SK-N-SH (cell line): ENCODE results near the gene ARTN. TPM values are rescaled to one million over a fixed set of nuclear protein-coding genes. Genes with fewer than 3 reads are reported as not detected.

Experiments used
- CTCF ChIA-PET: fragments of 300-600, 350-600 bp; formaldehyde crosslinking; extraction: SDS; loops from one replicate; lab custom pipeline; 2021; lab: Yijun Ruan, JAX
- POLR2A ChIA-PET: fragments of 350-600 bp; sonication (Branson Sonifier 250); formaldehyde crosslinking; extraction: SDS; loops from one replicate; lab custom pipeline; 2020; ENCODE audit warnings: antibody characterized with exemption, inconsistent platforms; lab: Yijun Ruan, JAX
- DNase-seq: peaks from one replicate; pipeline ENCODE4 v3.0.0; 2012
- H2AFZ ChIP-seq: fragments of 200-600 bp; sonication (generic); 2 replicates; pipeline ENCODE4 v1.8.1; 2016; ENCODE audit warnings: antibody characterized with exemption, mild to moderate bottlenecking, low read depth
- H3F3A ChIP-seq: fragments of 200-600 bp; sonication (generic); replicated peaks from 2 replicates; pipeline ENCODE3; 2016; ENCODE audit warnings: antibody characterized with exemption, mild to moderate bottlenecking; ENCODE audit not compliant: insufficient read depth
- H3K27ac ChIP-seq, 2 experiments: fragments of 200-500 bp in 1 of 2; fragments of 200-600 bp in 1 of 2; sonication (Bioruptor generic) in 1 of 2; sonication (generic), shearing (Covaris generic) in 1 of 2; 2 replicates each; pipeline versions ENCODE4 v1.5.1 to v1.6.1; 2014 to 2016; ENCODE audit warnings: low read depth in 2 of 2, inconsistent platforms in 1 of 2, low read length in 1 of 2, mild to moderate bottlenecking in 1 of 2, mixed read lengths in 1 of 2
- H3K27me3 ChIP-seq: fragments of 200-600 bp; sonication (generic), shearing (Covaris generic); 2 replicates; pipeline ENCODE4 v1.6.1; 2016; ENCODE audit warnings: mixed run types; ENCODE audit not compliant: insufficient read depth
- H3K36me3 ChIP-seq, 2 experiments: fragments of 200-500 bp in 1 of 2; fragments of 200-600 bp in 1 of 2; sonication (Bioruptor generic) in 1 of 2; sonication (generic) in 1 of 2; replicated peaks in 1 of 2; 2 replicates each; pipeline versions ENCODE3 to v1.5.1; 2014 to 2016; ENCODE audit warnings: low read length in 1 of 2, mild to moderate bottlenecking in 1 of 2; ENCODE audit not compliant: insufficient read depth in 2 of 2, control insufficient read depth in 1 of 2
- H3K4me1 ChIP-seq, 2 experiments: fragments of 200-500 bp in 1 of 2; fragments of 200-600 bp in 1 of 2; sonication (Bioruptor generic) in 1 of 2; sonication (generic), shearing (Covaris generic) in 1 of 2; 2 replicates each; pipeline versions ENCODE4 v1.5.1 to v1.6.1; 2014 to 2016; ENCODE audit warnings: low read depth in 1 of 2, low read length in 1 of 2, mixed run types in 1 of 2; ENCODE audit not compliant: insufficient read depth in 2 of 2, control insufficient read depth in 1 of 2
- H3K4me2 ChIP-seq: fragments of 200-600 bp; sonication (generic), shearing (Covaris generic); 2 replicates; pipeline ENCODE4 v1.6.1; 2017; ENCODE audit warnings: mixed run types
- H3K4me3 ChIP-seq, 2 experiments: fragments of 200-500 bp in 1 of 2; fragments of 200-600 bp in 1 of 2; sonication (Bioruptor generic) in 1 of 2; sonication (generic), shearing (Covaris generic) in 1 of 2; 2 replicates each; pipeline versions ENCODE4 v1.5.1 to v1.8.1; 2014 to 2016; ENCODE audit warnings: low read depth in 2 of 2, inconsistent platforms in 1 of 2, low read length in 1 of 2, mild to moderate bottlenecking in 1 of 2, mixed read lengths in 1 of 2, moderate library complexity in 1 of 2
- H3K79me2 ChIP-seq: fragments of 200-600 bp; sonication (generic); 2 replicates; pipeline ENCODE4 v1.8.1; 2017; ENCODE audit warnings: mild to moderate bottlenecking; ENCODE audit not compliant: insufficient read depth
- H3K9ac ChIP-seq: fragments of 200-600 bp; sonication (generic); 2 replicates; pipeline ENCODE4 v1.6.1; 2017; ENCODE audit warnings: mixed run types
- H3K9me2 ChIP-seq: fragments of 200-600 bp; sonication (generic); 2 replicates; pipeline ENCODE4 v1.6.1; 2017; ENCODE audit warnings: mixed run types
- H3K9me3 ChIP-seq: fragments of 200-600 bp; sonication (generic); 2 replicates; pipeline ENCODE4 v1.6.1; 2017; ENCODE audit warnings: mixed run types, mild to moderate bottlenecking, moderate library complexity
- H4K20me1 ChIP-seq: fragments of 200-600 bp; sonication (generic); 2 replicates; pipeline ENCODE4 v1.6.1; 2017; ENCODE audit warnings: mild to moderate bottlenecking, mixed run types; ENCODE audit not compliant: insufficient read depth
- IRF3 ChIP-seq: fragments of 150-350 bp; IDR thresholded peaks from 2 replicates; pipeline ENCODE4 v1.6.1; 2016; ENCODE audit warnings: mild to moderate bottlenecking, low read depth, low read length
- RAD21 ChIP-seq: IDR thresholded peaks from 2 replicates; pipeline ENCODE4 v1.6.1; 2012; ENCODE audit warnings: mild to moderate bottlenecking, low read length
- REST ChIP-seq: IDR thresholded peaks from 2 replicates; pipeline ENCODE4 v1.6.1; 2012; ENCODE audit warnings: mild to moderate bottlenecking, low read depth, low read length, moderate library complexity
- RXRA ChIP-seq: IDR thresholded peaks from 2 replicates; pipeline ENCODE4 v1.4.0; 2012; ENCODE audit warnings: low read depth, mild to moderate bottlenecking, borderline replicate concordance
- TCF12 ChIP-seq: IDR thresholded peaks from 2 replicates; pipeline ENCODE4 v1.4.0; 2012
- WGBS: methylation state at CpG from one replicate; pipeline ENCODE4 v1.1.6; 2017; ENCODE audit warnings: low lambda C conversion rate; 5-methylcytosine and 5-hydroxymethylcytosine counted together
- polyA plus RNA-seq, 3 experiments: library from polyadenylated mRNA; depleted of rRNA; stranded (reverse); fragments of >200 nt; gene quantifications; 2 replicates each; pipeline ENCODE4 v1.2.3, GENCODE V29; 2012

Gene ARTN
- polyA plus RNA-seq, 1 of the 3 experiments (the other 2 are of a cell fraction), result 0.69 TPM

- no peak overlapping the region for H2AFZ ChIP-seq
- peaks cover 14 to 43% of the 10 kb centered on the region in 2 experiments; a peak in 3 of 4 replicates for H3K4me1 ChIP-seq
- H3K36me3 ChIP-seq, result peaks cover 0 to 4% of the 10 kb centered on the region in 2 experiments
- 89% methylated on average over 1 of the region's 1 CpG for WGBS
- H3K9me2 ChIP-seq, result no peaks in the 10 kb centered on the region
- peak overlapping the region in 1 of 2 experiments; percentile 60; a peak in 1 of 4 replicates for H3K27ac ChIP-seq
- no peak overlapping the region for H3K9ac ChIP-seq
- no peaks in the 10 kb centered on the region for H3K27me3 ChIP-seq
- no peaks in the 10 kb centered on the region for H4K20me1 ChIP-seq
- TF ChIP-seq IRF3 (no peak), RAD21 (peak; percentile 23; the same call in 1 of the 2 replicates)
- H3K9me3 ChIP-seq, result no peaks in the 10 kb centered on the region
- ChIA-PET POLR2A (no interaction called here), CTCF (interaction anchor here (1.0 to 16.3 kb wide), 4 partner anchors 20 to 145 kb away, joined by 3 to 175 read pairs (median 16); partner anchors contain the start of gene ARTN)
- H3K79me2 ChIP-seq, result no peaks in the 10 kb centered on the region
- H3K4me2 ChIP-seq, result no peak overlapping the region
- no peak overlapping the region for H3K4me3 ChIP-seq
- no peaks in the 10 kb centered on the region for H3F3A ChIP-seq
- DNase-seq, result no peak
These were observed 23.3 kb upstream of the ARTN start for GRCh38 chr1:43910343-43910742.

- Histone ChIP-seq H3K79me2 (no peaks in the 10 kb centered on the region), H3K4me3 (no peak overlapping the region), H3K9ac (no peak overlapping the region), H3K9me2 (no peaks in the 10 kb centered on the region), H2AFZ (no peak overlapping the region), H3K4me2 (no peak overlapping the region), H3K27me3 (no peaks in the 10 kb centered on the region), H3K36me3 (peaks cover 0 to 4% of the 10 kb centered on the region in 2 experiments), H3K9me3 (no peaks in the 10 kb centered on the region), H3K27ac (peak overlapping the region in 1 of 2 experiments; percentile 82; a peak in 2 of 4 replicates), H3K4me1 (peaks cover 14 to 43% of the 10 kb centered on the region in 2 experiments; a peak in 3 of 4 replicates), H4K20me1 (no peaks in the 10 kb centered on the region), H3F3A (peaks cover 7% of the 10 kb centered on the region)
- CTCF ChIA-PET, result interaction anchor here (0.8 to 16.3 kb wide), 5 partner anchors 10 to 148 kb away, joined by 3 to 175 read pairs (median 4); partner anchors contain the start of gene ARTN
- no peak for DNase-seq
- POLR2A ChIA-PET, result interaction anchor here (1.0 to 1.9 kb wide), 4 partner anchors 13 to 58 kb away, joined by 3 to 6 read pairs (median 4); partner anchors contain the start of gene DPH2
- WGBS, result 100% methylated on average over 1 of the region's 2 CpGs
- TF ChIP-seq RXRA (no peak), REST (no peak), TCF12 (no peak)
These were observed 21.0 kb upstream of the ARTN start for GRCh38 chr1:43912607-43913006.
